Mucosa of rectum (tissue), 2 donors: ENCODE data around the gene PHLPP2.

Experiments used
- H3K27ac ChIP-seq, 2 donors: one replicate each; pipeline ENCODE4 v1.7.0; 2013; ENCODE audit warnings: inconsistent platforms in 2 of 2, low read depth in 2 of 2, low read length in 2 of 2
- H3K27me3 ChIP-seq, 2 donors: one replicate each; pipeline ENCODE4 v1.7.0; 2013; ENCODE audit warnings: low read length in 2 of 2; ENCODE audit not compliant: control insufficient read depth in 2 of 2, insufficient read depth in 2 of 2
- H3K36me3 ChIP-seq, 2 donors: one replicate each; pipeline ENCODE4 v1.7.0; 2013; ENCODE audit warnings: low read length in 2 of 2; ENCODE audit not compliant: control insufficient read depth in 2 of 2, insufficient read depth in 2 of 2
- H3K4me1 ChIP-seq, 2 donors: one replicate each; pipeline ENCODE4 v1.7.0; 2013; ENCODE audit warnings: low read length in 2 of 2, mild to moderate bottlenecking in 1 of 2; ENCODE audit not compliant: control insufficient read depth in 2 of 2, insufficient read depth in 2 of 2
- H3K4me3 ChIP-seq, 2 donors: one replicate each; pipeline ENCODE4 v1.7.0; 2013; ENCODE audit warnings: low read length in 2 of 2
- H3K9ac ChIP-seq, 2 donors: one replicate each; pipeline ENCODE4 v1.7.0; 2013; ENCODE audit warnings: low read length in 2 of 2, low read depth in 1 of 2, mild to moderate bottlenecking in 1 of 2
- H3K9me3 ChIP-seq, 2 donors: one replicate each; pipeline ENCODE4 v1.7.0; 2013; ENCODE audit warnings: low read length in 2 of 2; ENCODE audit not compliant: control insufficient read depth in 2 of 2
- donor health status: healthy.
- donor health status: Normal muscosa, but diverticular disease.

Gene PHLPP2

GRCh38 chr16:71672803-71673581, 51.5 kb downstream of the PHLPP2 start:
- Histone ChIP-seq H3K4me3 (no peak overlapping the region), H3K9ac (no peak overlapping the region), H3K36me3 (peaks cover 37 to 46% of the 10 kb centered on the region in 2 donors), H3K9me3 (no peaks in the 10 kb centered on the region), H3K4me1 (peaks cover 2 to 3% of the 10 kb centered on the region in 2 donors), H3K27me3 (no peaks in the 10 kb centered on the region), H3K27ac (no peak overlapping the region)

GRCh38 chr16:71672125-71672524, 52.4 kb downstream of the PHLPP2 start:
- Histone ChIP-seq H3K27me3 (no peaks in the 10 kb centered on the region), H3K36me3 (peaks cover 38 to 45% of the 10 kb centered on the region in 2 donors)

GRCh38 chr16:71671165-71671564, 53.3 kb downstream of the PHLPP2 start:
- peaks cover 38 to 39% of the 10 kb centered on the region in 2 donors for H3K36me3 ChIP-seq
- H3K9ac ChIP-seq = no peak overlapping the region
- H3K9me3 ChIP-seq = no peaks in the 10 kb centered on the region
- H3K4me3 ChIP-seq = no peak overlapping the region
- H3K27ac ChIP-seq = no peak overlapping the region
- peaks cover 7 to 17% of the 10 kb centered on the region in 2 donors for H3K4me1 ChIP-seq
- no peaks in the 10 kb centered on the region for H3K27me3 ChIP-seq

More at GRCh38 chr16:71672125-71672524, 52.4 kb downstream of the PHLPP2 start:
- peaks cover 3 to 10% of the 10 kb centered on the region in 2 donors for H3K4me1 ChIP-seq
- no peak overlapping the region for H3K9ac ChIP-seq
- H3K27ac ChIP-seq = no peak overlapping the region
- no peak overlapping the region for H3K4me3 ChIP-seq
- no peaks in the 10 kb centered on the region for H3K9me3 ChIP-seq

GRCh38 chr16:71670537-71670936, 54.0 kb downstream of the PHLPP2 start:
- H3K4me3 ChIP-seq = no peak overlapping the region
- H3K4me1 ChIP-seq = peaks cover 8 to 17% of the 10 kb centered on the region in 2 donors
- H3K36me3 ChIP-seq = peaks cover 32 to 39% of the 10 kb centered on the region in 2 donors
- H3K9me3 ChIP-seq = no peaks in the 10 kb centered on the region
- no peak overlapping the region for H3K27ac ChIP-seq
- H3K27me3 ChIP-seq = no peaks in the 10 kb centered on the region
- no peak overlapping the region for H3K9ac ChIP-seq

- peaks cover 8 to 17% of the 10 kb centered on the region in 2 donors for H3K4me1 ChIP-seq
- no peak overlapping the region for H3K4me3 ChIP-seq
- H3K27me3 ChIP-seq = no peaks in the 10 kb centered on the region
- no peak overlapping the region for H3K27ac ChIP-seq
- peaks cover 29 to 40% of the 10 kb centered on the region in 2 donors for H3K36me3 ChIP-seq
- no peaks in the 10 kb centered on the region for H3K9me3 ChIP-seq
- H3K9ac ChIP-seq = no peak overlapping the region
Observed at GRCh38 chr16:71669926-71670536, 54.5 kb downstream of the PHLPP2 start.

GRCh38 chr16:71666928-71667707, 57.4 kb downstream of the PHLPP2 start:
- Histone ChIP-seq H3K9ac (no peak overlapping the region), H3K4me3 (no peak overlapping the region), H3K27me3 (no peaks in the 10 kb centered on the region), H3K4me1 (peaks cover 8 to 17% of the 10 kb centered on the region in 2 donors), H3K27ac (peak overlapping the region in 1 of 2 donors; percentile 21), H3K9me3 (no peaks in the 10 kb centered on the region), H3K36me3 (peaks cover 42 to 49% of the 10 kb centered on the region in 2 donors)

GRCh38 chr16:71666264-71666663, 58.2 kb downstream of the PHLPP2 start:
- Histone ChIP-seq H3K4me1 (peaks cover 8 to 17% of the 10 kb centered on the region in 2 donors), H3K27me3 (no peaks in the 10 kb centered on the region), H3K9me3 (no peaks in the 10 kb centered on the region), H3K27ac (no peak overlapping the region), H3K36me3 (peaks cover 40 to 51% of the 10 kb centered on the region in 2 donors), H3K4me3 (no peak overlapping the region), H3K9ac (no peak overlapping the region)

- no peaks in the 10 kb centered on the region for H3K9me3 ChIP-seq
- peaks cover 45 to 50% of the 10 kb centered on the region in 2 donors for H3K36me3 ChIP-seq
- H3K27ac ChIP-seq = no peak overlapping the region
- H3K9ac ChIP-seq = no peak overlapping the region
- no peak overlapping the region for H3K4me3 ChIP-seq
- H3K27me3 ChIP-seq = no peaks in the 10 kb centered on the region
- H3K4me1 ChIP-seq = no peaks in the 10 kb centered on the region
Observed at GRCh38 chr16:71659471-71659870, 65.0 kb downstream of the PHLPP2 start.

- Histone ChIP-seq H3K4me3 (no peak overlapping the region), H3K27ac (peak overlapping the region in 1 of 2 donors; percentile 9), H3K36me3 (peaks cover 44 to 50% of the 10 kb centered on the region in 2 donors), H3K9ac (no peak overlapping the region), H3K9me3 (no peaks in the 10 kb centered on the region), H3K27me3 (no peaks in the 10 kb centered on the region), H3K4me1 (no peaks in the 10 kb centered on the region)
Observed at GRCh38 chr16:71658771-71659170, 65.7 kb downstream of the PHLPP2 start.

GRCh38 chr16:71649704-71650103, 74.8 kb downstream of the PHLPP2 start:
- H3K36me3 ChIP-seq = peaks cover 40 to 45% of the 10 kb centered on the region in 2 donors
- no peak overlapping the region for H3K9ac ChIP-seq
- H3K4me3 ChIP-seq = no peak overlapping the region
- no peaks in the 10 kb centered on the region for H3K27me3 ChIP-seq
- H3K27ac ChIP-seq = no peak overlapping the region
- no peaks in the 10 kb centered on the region for H3K9me3 ChIP-seq
- H3K4me1 ChIP-seq = no peaks in the 10 kb centered on the region
